Fibroblast of the conjunctiva (primary cell): Measurements from ENCODE around the gene LTO1.
"Not testable (repeated sequence)": the region's sequence is repeated elsewhere in the genome, so short reads cannot be mapped to it uniquely, and the experiment has no call there.

ENCODE experiments used
- DNase-seq: peaks from one replicate; pipeline ENCODE4 v3.0.0-alpha.2; 2010; ENCODE audit warnings: low read depth

The LTO1 gene

GRCh38 chr11:69634590-69634989 is 40.6 kb downstream of the LTO1 start:
- DNase-seq = no peak

- DNase-seq = no peak
Measured at GRCh38 chr11:69634069-69634468, 41.1 kb downstream of the LTO1 start.

GRCh38 chr11:69632900-69633299 is 42.3 kb downstream of the LTO1 start:
- DNase-seq = no peak

- DNase-seq = no peak
Measured at GRCh38 chr11:69630424-69630823, 44.7 kb downstream of the LTO1 start.

GRCh38 chr11:69630017-69630416 is 45.1 kb downstream of the LTO1 start:
- no peak for DNase-seq

- DNase-seq = no peak
Measured at GRCh38 chr11:69627551-69627950, 47.6 kb downstream of the LTO1 start.

GRCh38 chr11:69625476-69625875 is 49.7 kb downstream of the LTO1 start:
- DNase-seq = no peak

- no peak for DNase-seq
Measured at GRCh38 chr11:69624293-69624692, 50.9 kb downstream of the LTO1 start.

GRCh38 chr11:69622097-69622681 is 53.0 kb downstream of the LTO1 start:
- not testable (repeated sequence) for DNase-seq

- DNase-seq = no peak
Measured at GRCh38 chr11:69620683-69621290, 54.4 kb downstream of the LTO1 start.

GRCh38 chr11:69618237-69618636 is 56.9 kb downstream of the LTO1 start:
- no peak for DNase-seq

GRCh38 chr11:69617682-69618081 is 57.5 kb downstream of the LTO1 start:
- DNase-seq = no peak

GRCh38 chr11:69617220-69617619 is 57.9 kb downstream of the LTO1 start:
- no peak for DNase-seq
